PC-9 (cell line): ENCODE measurements around the gene OLFML2A.

Source experiments
- EZH2 ChIP-seq: fragments of 200-600 bp; sonication (generic); IDR thresholded peaks from 2 replicates; pipeline ENCODE4 v1.8.0; 2017; ENCODE audit warnings: antibody characterized with exemption, low read depth
- TF ChIP-seq, protein P1 (sequence below): fragments of 200-600 bp; sonication (generic); conservative IDR thresholded peaks from 2 replicates; pipeline ENCODE4 v1.6.1; 2017; ENCODE audit warnings: mixed run types, antibody characterized with exemption, mild to moderate bottlenecking, moderate library complexity

GRCh38 chr9:124854822-124855221 lies 77.9 kb downstream of the OLFML2A start:
- TF ChIP-seq, protein P1, sequence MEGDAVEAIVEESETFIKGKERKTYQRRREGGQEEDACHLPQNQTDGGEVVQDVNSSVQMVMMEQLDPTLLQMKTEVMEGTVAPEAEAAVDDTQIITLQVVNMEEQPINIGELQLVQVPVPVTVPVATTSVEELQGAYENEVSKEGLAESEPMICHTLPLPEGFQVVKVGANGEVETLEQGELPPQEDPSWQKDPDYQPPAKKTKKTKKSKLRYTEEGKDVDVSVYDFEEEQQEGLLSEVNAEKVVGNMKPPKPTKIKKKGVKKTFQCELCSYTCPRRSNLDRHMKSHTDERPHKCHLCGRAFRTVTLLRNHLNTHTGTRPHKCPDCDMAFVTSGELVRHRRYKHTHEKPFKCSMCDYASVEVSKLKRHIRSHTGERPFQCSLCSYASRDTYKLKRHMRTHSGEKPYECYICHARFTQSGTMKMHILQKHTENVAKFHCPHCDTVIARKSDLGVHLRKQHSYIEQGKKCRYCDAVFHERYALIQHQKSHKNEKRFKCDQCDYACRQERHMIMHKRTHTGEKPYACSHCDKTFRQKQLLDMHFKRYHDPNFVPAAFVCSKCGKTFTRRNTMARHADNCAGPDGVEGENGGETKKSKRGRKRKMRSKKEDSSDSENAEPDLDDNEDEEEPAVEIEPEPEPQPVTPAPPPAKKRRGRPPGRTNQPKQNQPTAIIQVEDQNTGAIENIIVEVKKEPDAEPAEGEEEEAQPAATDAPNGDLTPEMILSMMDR, result no peak
- TF ChIP-seq EZH2, result no peak
